ENCODE measurements around the gene MFGE8. TPM values are rescaled to one million over a fixed set of nuclear protein-coding genes. Genes with fewer than 3 reads are reported as not detected.

Gene MFGE8
- polyA plus RNA-seq, 2 of the 4 experiments (the other 2 are of a cell fraction) = 206 to 403 TPM

- ChIA-PET CTCF (interaction anchor here (0.6 to 10.7 kb wide), 2 partner anchors 22 to 128 kb away, joined by 3 to 212 read pairs; partner anchors contain the start of gene HAPLN3), POLR2A (no interaction called here)
- TF ChIP-seq MAZ (IDR thresholded peaks at IDR 0.05; ENCODE audit: borderline replicate concordance, low read depth, low read length) = no peak
- 77% methylated on average over 15 of the region's 15 CpGs for WGBS (ENCODE audit: missing lambda C conversion rate)
- H3K4me1 ChIP-seq = no peaks in the 10 kb centered on the region
- ATAC-seq (no peak), FAIRE-seq (no peak), DNase-seq (ENCODE audit: low read depth in 1 of 2, low spot score in 1 of 2) (no peak)
- no peak overlapping the region for H3K27ac ChIP-seq
- no peak overlapping the region for H3K4me3 ChIP-seq
- no peaks in the 10 kb centered on the region for H3K9me3 ChIP-seq
- H3K4me2 ChIP-seq = no peak overlapping the region
These were observed 38.9 kb downstream of the MFGE8 start for GRCh38 chr15:88874275-88874674.

- Histone ChIP-seq H3K27ac (no peak overlapping the region), H3K4me3 (no peak overlapping the region), H3K4me2 (no peak overlapping the region), H3K9me3 (no peaks in the 10 kb centered on the region), H3K4me1 (no peaks in the 10 kb centered on the region)
- no peak for TF ChIP-seq USF2 (IDR thresholded peaks at IDR 0.05)
- no peak for TF ChIP-seq HOXA7 (CRISPR knock-in tag; IDR thresholded peaks at IDR 0.05)
- TF ChIP-seq MAFK (IDR thresholded peaks at IDR 0.05; ENCODE audit: partially characterized antibody) = no peak
- TF ChIP-seq FOSB (CRISPR knock-in tag; IDR thresholded peaks at IDR 0.05) = no peak
- TF ChIP-seq BHLHE40 (IDR thresholded peaks at IDR 0.05; ENCODE audit: low read depth, low read length) = no peak
- no peak for TF ChIP-seq TFCP2L1 (CRISPR knock-in tag; IDR thresholded peaks at IDR 0.05)
- no peak for TF ChIP-seq EHF (CRISPR knock-in tag; IDR thresholded peaks at IDR 0.05)
- TF ChIP-seq KDM5A (IDR thresholded peaks at IDR 0.05) = no peak
- no peak for TF ChIP-seq BCL3 (IDR thresholded peaks at IDR 0.05)
- no peak for TF ChIP-seq EHMT2 (IDR thresholded peaks at IDR 0.05; ENCODE audit: low read depth)
- TF ChIP-seq REST (IDR thresholded peaks at IDR 0.05) = no peak
- no peak for TF ChIP-seq EP300 (IDR thresholded peaks at IDR 0.05)
- TF ChIP-seq HDAC2 (IDR thresholded peaks at IDR 0.05) = no peak
- TF ChIP-seq RFX5 (IDR thresholded peaks at IDR 0.05) = no peak
- no peak for TF ChIP-seq E2F6 (IDR thresholded peaks at IDR 0.05; ENCODE audit: borderline replicate concordance, low read depth)
- TF ChIP-seq ZFP36 (IDR thresholded peaks at IDR 0.05; ENCODE audit: borderline replicate concordance, partially characterized antibody) = no peak
- no peak for TF ChIP-seq NPAS2 (CRISPR knock-in tag; IDR thresholded peaks at IDR 0.05; ENCODE audit: borderline replicate concordance)
- FAIRE-seq = no peak
- ChIA-PET CTCF (interaction anchor here (10.7 kb wide), 1 partner anchor 22 kb away, joined by 212 read pairs; the partner anchor contains the start of gene HAPLN3), POLR2A (no interaction called here)
- 58% methylated on average over 13 of the region's 13 CpGs for WGBS (ENCODE audit: missing lambda C conversion rate)
- ATAC-seq = no peak
- DNase-seq (ENCODE audit: low read depth in 1 of 2, low spot score in 1 of 2) = no peak
These were observed 39.4 kb downstream of the MFGE8 start for GRCh38 chr15:88873786-88874185.

- CTCF ChIA-PET = interaction anchor here (0.9 to 7.8 kb wide), 8 partner anchors 7 to 334 kb away, joined by 3 to 71 read pairs (median 11); no protein-coding TSS in a partner anchor
These were observed 40.5 kb downstream of the MFGE8 start for GRCh38 chr15:88872706-88873105.

More at GRCh38 chr15:88872706-88873105, 40.5 kb downstream of the MFGE8 start:
- no peak for TF ChIP-seq MAFK (IDR thresholded peaks at IDR 0.05; ENCODE audit: partially characterized antibody)
- H3K9me3 ChIP-seq = no peaks in the 10 kb centered on the region
- no peak overlapping the region for H3K4me2 ChIP-seq
- 48% methylated on average over 9 of the region's 9 CpGs for WGBS (ENCODE audit: missing lambda C conversion rate)
- no peak overlapping the region for H3K27ac ChIP-seq
- no peak for DNase-seq (ENCODE audit: low read depth in 1 of 2, low spot score in 1 of 2)
- H3K4me3 ChIP-seq = no peak overlapping the region
- FAIRE-seq = no peak
- POLR2A ChIA-PET = no interaction called here
- no peak for ATAC-seq
- H3K4me1 ChIP-seq = no peaks in the 10 kb centered on the region

Measured in A549 (cell line).